ENCODE data around the gene DGKD. TPM values are rescaled to one million over a fixed set of nuclear protein-coding genes. Genes with fewer than 3 reads are reported as not detected.

Gene DGKD
- total RNA-seq, 1 experiment from 2014 or later, result 105 TPM

- intact Hi-C loops (cut with micrococcal nuclease; ENCODE audit: unreplicated experiment), result loop anchor here (10.0 kb wide), 1 partner anchor 93 kb away; the partner anchor contains the start of gene DGKD
- ChIA-PET POLR2A (no interaction called here), CTCF (interaction anchor here (1.7 kb wide), 1 partner anchor 385 kb away, joined by 6 read pairs; no protein-coding TSS in a partner anchor)
- no peaks in the 10 kb centered on the region for H3K9me3 ChIP-seq
- H3K36me3 ChIP-seq (ENCODE audit: control insufficient read depth, insufficient read depth, low read length), result peaks cover 9% of the 10 kb centered on the region
- no peaks in the 10 kb centered on the region for H3K27me3 ChIP-seq (replicated peaks; ENCODE audit: control insufficient read depth, insufficient read depth, low read length)
- Mint-ChIP-seq H3K27me3 (ENCODE audit: insufficient read depth, unreplicated experiment) (no peaks in the 10 kb centered on the region), H3K4me3 (ENCODE audit: unreplicated experiment) (no peak overlapping the region), H3K9me3 (ENCODE audit: unreplicated experiment) (no peaks in the 10 kb centered on the region), H3K27ac (ENCODE audit: unreplicated experiment) (peak overlapping the region; percentile 47), H3K4me1 (ENCODE audit: low read depth, unreplicated experiment) (peaks cover 7% of the 10 kb centered on the region), H3K36me3 (ENCODE audit: insufficient read depth, unreplicated experiment) (peaks cover 77% of the 10 kb centered on the region)
- TF ChIP-seq CTCF (IDR thresholded peaks at IDR 0.05; ENCODE audit: insufficient read depth in 1 of 2, low read depth in 1 of 2, low read length in 1 of 2, severe bottlenecking in 1 of 2, unreplicated experiment in 1 of 2), result no peak
- no peak overlapping the region for H3K4me3 ChIP-seq (ENCODE audit: low read depth, low read length)
- no TSS peak for BruUV-seq (replicated peaks)
- peaks cover 12% of the 10 kb centered on the region for H3K4me1 ChIP-seq
- DNase-seq, result peak in 1 of 2 experiments; percentile 8
These were observed 93.4 kb downstream of the DGKD start for GRCh38 chr2:233447506-233448219.

GRCh38 chr2:233448220-233448559 is 93.9 kb downstream of the DGKD start:
- Histone ChIP-seq H3K27me3 (replicated peaks; ENCODE audit: control insufficient read depth, insufficient read depth, low read length) (no peaks in the 10 kb centered on the region), H3K36me3 (ENCODE audit: control insufficient read depth, insufficient read depth, low read length) (peaks cover 9% of the 10 kb centered on the region), H3K9me3 (no peaks in the 10 kb centered on the region), H3K4me1 (peaks cover 12% of the 10 kb centered on the region), H3K4me3 (ENCODE audit: low read depth, low read length) (no peak overlapping the region)
- TF ChIP-seq CTCF (IDR thresholded peaks at IDR 0.05; ENCODE audit: insufficient read depth in 1 of 2, low read depth in 1 of 2, low read length in 1 of 2, severe bottlenecking in 1 of 2, unreplicated experiment in 1 of 2), result peak in 1 of 2 experiments; percentile 31
- Mint-ChIP-seq H3K4me1 (ENCODE audit: low read depth, unreplicated experiment) (peaks cover 7% of the 10 kb centered on the region), H3K27ac (ENCODE audit: unreplicated experiment) (peak overlapping the region; percentile 47), H3K36me3 (ENCODE audit: insufficient read depth, unreplicated experiment) (peaks cover 77% of the 10 kb centered on the region), H3K27me3 (ENCODE audit: insufficient read depth, unreplicated experiment) (no peaks in the 10 kb centered on the region), H3K4me3 (ENCODE audit: unreplicated experiment) (peak overlapping the region; percentile 25), H3K9me3 (ENCODE audit: unreplicated experiment) (no peaks in the 10 kb centered on the region)
- no TSS peak for BruUV-seq (replicated peaks)
- peak; percentile 46 to 54 for DNase-seq
- ChIA-PET CTCF (interaction anchor here (0.8 to 1.7 kb wide), 3 partner anchors 9 to 384 kb away, joined by 3 to 6 read pairs (median 3); no protein-coding TSS in a partner anchor), POLR2A (no interaction called here)
- intact Hi-C loops (cut with micrococcal nuclease; ENCODE audit: unreplicated experiment), result loop anchor here (10.0 kb wide), 1 partner anchor 93 kb away; the partner anchor contains the start of gene DGKD

GRCh38 chr2:233448575-233448974 is 94.3 kb downstream of the DGKD start:
- peaks cover 9% of the 10 kb centered on the region for H3K36me3 ChIP-seq (ENCODE audit: control insufficient read depth, insufficient read depth, low read length)
- CTCF ChIA-PET, result interaction anchor here (0.6 to 1.7 kb wide), 4 partner anchors 9 to 384 kb away, joined by 3 to 6 read pairs (median 4); no protein-coding TSS in a partner anchor

More at GRCh38 chr2:233448575-233448974, 94.3 kb downstream of the DGKD start:
- Histone ChIP-seq H3K4me1 (peaks cover 12% of the 10 kb centered on the region), H3K4me3 (ENCODE audit: low read depth, low read length) (no peak overlapping the region), H3K27me3 (replicated peaks; ENCODE audit: control insufficient read depth, insufficient read depth, low read length) (no peaks in the 10 kb centered on the region), H3K9me3 (no peaks in the 10 kb centered on the region)
- Mint-ChIP-seq H3K27ac (ENCODE audit: unreplicated experiment) (peak overlapping the region; percentile 47), H3K4me1 (ENCODE audit: low read depth, unreplicated experiment) (peaks cover 7% of the 10 kb centered on the region), H3K36me3 (ENCODE audit: insufficient read depth, unreplicated experiment) (peaks cover 77% of the 10 kb centered on the region), H3K4me3 (ENCODE audit: unreplicated experiment) (peak overlapping the region; percentile 25), H3K9me3 (ENCODE audit: unreplicated experiment) (no peaks in the 10 kb centered on the region), H3K27me3 (ENCODE audit: insufficient read depth, unreplicated experiment) (no peaks in the 10 kb centered on the region)
- BruUV-seq (replicated peaks), result no TSS peak
- intact Hi-C loops (cut with micrococcal nuclease; ENCODE audit: unreplicated experiment), result loop anchor here (10.0 kb wide), 1 partner anchor 94 kb away; the partner anchor contains the start of gene DGKD
- no peak for TF ChIP-seq CTCF (IDR thresholded peaks at IDR 0.05; ENCODE audit: insufficient read depth in 1 of 2, low read depth in 1 of 2, low read length in 1 of 2, severe bottlenecking in 1 of 2, unreplicated experiment in 1 of 2)
- DNase-seq, result peak; percentile 34 to 58
- POLR2A ChIA-PET, result no interaction called here

All from Caco-2 (cell line).